D341Med (cell line): ENCODE measurements around the gene GLCE.
A peak's percentile ranks its signal among the peaks of the same experiment; 100 is the strongest.
"Not testable (repeated sequence)": the region's sequence is repeated elsewhere in the genome, so short reads cannot be mapped to it uniquely, and the experiment has no call there.

Experiments
- DNase-seq: peaks from one replicate; pipeline ENCODE4 v3.0.0; 2012; ENCODE audit warnings: low spot score

The GLCE gene

GRCh38 chr15:69159805-69160140, 662 bp upstream of the GLCE start:
- DNase-seq, result no peak

GRCh38 chr15:69161079-69161877, 843 bp downstream of the GLCE start:
- DNase-seq, result peak; percentile 58

- DNase-seq, result no peak
Measured at GRCh38 chr15:69161878-69162213, 1.4 kb downstream of the GLCE start.

- DNase-seq, result no peak
Measured at GRCh38 chr15:69163141-69163669, 2.8 kb downstream of the GLCE start.

GRCh38 chr15:69164807-69165636, 4.6 kb downstream of the GLCE start:
- no peak for DNase-seq

- DNase-seq, result no peak
Measured at GRCh38 chr15:69165637-69166025, 5.2 kb downstream of the GLCE start.

- DNase-seq, result no peak
Measured at GRCh38 chr15:69167218-69167846, 6.9 kb downstream of the GLCE start.

- DNase-seq, result not testable (repeated sequence)
Measured at GRCh38 chr15:69168361-69168760, 7.9 kb downstream of the GLCE start.

GRCh38 chr15:69169540-69169939, 9.1 kb downstream of the GLCE start:
- not testable (repeated sequence) for DNase-seq

- DNase-seq, result no peak
Measured at GRCh38 chr15:69170597-69170996, 10.2 kb downstream of the GLCE start.

- DNase-seq, result no peak
Measured at GRCh38 chr15:69172847-69173246, 12.4 kb downstream of the GLCE start.

- DNase-seq, result no peak
Measured at GRCh38 chr15:69175536-69175935, 15.1 kb downstream of the GLCE start.

- no peak for DNase-seq
Measured at GRCh38 chr15:69181424-69181823, 21.0 kb downstream of the GLCE start.

- DNase-seq, result no peak
Measured at GRCh38 chr15:69185216-69185615, 24.8 kb downstream of the GLCE start.

GRCh38 chr15:69185706-69186105, 25.3 kb downstream of the GLCE start:
- no peak for DNase-seq

GRCh38 chr15:69189157-69189556, 28.7 kb downstream of the GLCE start:
- no peak for DNase-seq

GRCh38 chr15:69190091-69190490, 29.7 kb downstream of the GLCE start:
- DNase-seq, result no peak

- DNase-seq, result no peak
Measured at GRCh38 chr15:69190504-69190903, 30.1 kb downstream of the GLCE start.

- no peak for DNase-seq
Measured at GRCh38 chr15:69194025-69194827, 33.8 kb downstream of the GLCE start.

- DNase-seq, result no peak
Measured at GRCh38 chr15:69194854-69195253, 34.4 kb downstream of the GLCE start.

- no peak for DNase-seq
Measured at GRCh38 chr15:69200832-69201745, 40.7 kb downstream of the GLCE start.
